Coronary artery (tissue), 2 donors: ENCODE results near the gene CCDC137.

Source experiments
- DNase-seq: peaks from one replicate; pipeline ENCODE4 v3.0.0-alpha.2; 2017; ENCODE audit warnings: low spot score
- H3K27ac ChIP-seq, 2 donors: fragments of 200-600 bp; sonication (generic); one replicate each; pipeline ENCODE4 v1.5.1; 2016 to 2019
- H3K4me3 ChIP-seq: fragments of 200-600 bp; sonication (generic); 2 replicates; pipeline ENCODE4 v1.5.1; 2016; ENCODE audit warnings: mild to moderate bottlenecking, moderate library complexity
- TF ChIP-seq, protein P1 (sequence below): fragments of 200-600 bp; sonication (generic); IDR thresholded peaks from one replicate; pipeline ENCODE4 v1.5.1; 2019; ENCODE audit warnings: antibody characterized with exemption

CCDC137 gene

DNA sequence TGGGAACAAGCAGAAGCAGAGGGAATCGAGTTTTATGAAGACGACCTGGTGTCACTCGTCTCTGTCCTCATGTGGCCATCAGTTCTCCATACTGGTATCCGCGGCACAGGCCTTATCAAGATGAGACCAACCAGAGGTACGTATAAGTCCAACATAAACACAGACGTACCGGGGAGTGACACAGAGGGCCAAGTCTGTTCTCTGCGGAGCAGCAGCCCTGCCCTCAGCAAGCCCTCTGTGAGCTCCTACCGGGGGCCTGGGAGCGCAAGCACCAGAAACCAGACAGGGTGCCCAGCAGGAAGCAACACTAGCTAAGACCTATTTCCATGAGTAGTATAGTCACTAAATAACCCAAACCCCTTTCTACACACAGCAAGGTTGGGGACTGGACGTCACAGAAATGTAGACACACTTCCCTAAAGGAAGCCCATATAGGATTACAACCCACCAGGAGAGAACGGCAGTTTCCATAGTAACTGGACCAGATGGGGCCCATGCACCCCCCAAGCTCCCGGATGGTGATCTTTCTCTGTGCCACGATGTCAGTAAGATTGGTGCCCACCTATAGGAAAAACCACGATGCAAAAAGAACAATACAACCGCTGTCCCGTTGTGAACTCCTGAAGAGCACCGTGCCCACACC is 16.1 kb downstream of the CCDC137 start:
- TF ChIP-seq, protein P1, sequence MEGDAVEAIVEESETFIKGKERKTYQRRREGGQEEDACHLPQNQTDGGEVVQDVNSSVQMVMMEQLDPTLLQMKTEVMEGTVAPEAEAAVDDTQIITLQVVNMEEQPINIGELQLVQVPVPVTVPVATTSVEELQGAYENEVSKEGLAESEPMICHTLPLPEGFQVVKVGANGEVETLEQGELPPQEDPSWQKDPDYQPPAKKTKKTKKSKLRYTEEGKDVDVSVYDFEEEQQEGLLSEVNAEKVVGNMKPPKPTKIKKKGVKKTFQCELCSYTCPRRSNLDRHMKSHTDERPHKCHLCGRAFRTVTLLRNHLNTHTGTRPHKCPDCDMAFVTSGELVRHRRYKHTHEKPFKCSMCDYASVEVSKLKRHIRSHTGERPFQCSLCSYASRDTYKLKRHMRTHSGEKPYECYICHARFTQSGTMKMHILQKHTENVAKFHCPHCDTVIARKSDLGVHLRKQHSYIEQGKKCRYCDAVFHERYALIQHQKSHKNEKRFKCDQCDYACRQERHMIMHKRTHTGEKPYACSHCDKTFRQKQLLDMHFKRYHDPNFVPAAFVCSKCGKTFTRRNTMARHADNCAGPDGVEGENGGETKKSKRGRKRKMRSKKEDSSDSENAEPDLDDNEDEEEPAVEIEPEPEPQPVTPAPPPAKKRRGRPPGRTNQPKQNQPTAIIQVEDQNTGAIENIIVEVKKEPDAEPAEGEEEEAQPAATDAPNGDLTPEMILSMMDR = no peak
- no peak for DNase-seq
- peak overlapping the region; percentile 98 for H3K4me3 ChIP-seq
- H3K27ac ChIP-seq = peak overlapping the region in 1 of 2 donors; percentile 92

DNA sequence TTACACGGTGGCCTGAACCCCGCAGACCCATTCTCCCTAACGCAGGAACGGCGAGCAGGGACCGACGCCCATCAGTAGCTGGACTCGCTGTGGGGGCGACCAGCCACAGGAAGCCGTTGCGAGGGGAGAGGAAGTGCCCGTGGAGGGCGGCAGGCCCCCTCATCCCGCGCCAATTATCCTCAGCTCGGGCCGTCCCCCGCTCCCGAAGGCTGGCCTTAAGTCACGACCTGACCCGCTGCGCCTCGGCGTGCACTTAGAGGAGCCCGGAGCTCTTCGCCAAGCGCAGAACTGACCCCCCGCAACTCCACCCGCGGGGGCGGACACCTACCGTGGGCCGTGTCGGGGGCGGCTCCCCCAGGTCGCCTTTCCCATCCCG is 16.7 kb downstream of the CCDC137 start:
- H3K27ac ChIP-seq = peak overlapping the region; percentile 83 to 92
- TF ChIP-seq, protein P1 = no peak
- DNase-seq = no peak
- peak overlapping the region; percentile 98 for H3K4me3 ChIP-seq

DNA sequence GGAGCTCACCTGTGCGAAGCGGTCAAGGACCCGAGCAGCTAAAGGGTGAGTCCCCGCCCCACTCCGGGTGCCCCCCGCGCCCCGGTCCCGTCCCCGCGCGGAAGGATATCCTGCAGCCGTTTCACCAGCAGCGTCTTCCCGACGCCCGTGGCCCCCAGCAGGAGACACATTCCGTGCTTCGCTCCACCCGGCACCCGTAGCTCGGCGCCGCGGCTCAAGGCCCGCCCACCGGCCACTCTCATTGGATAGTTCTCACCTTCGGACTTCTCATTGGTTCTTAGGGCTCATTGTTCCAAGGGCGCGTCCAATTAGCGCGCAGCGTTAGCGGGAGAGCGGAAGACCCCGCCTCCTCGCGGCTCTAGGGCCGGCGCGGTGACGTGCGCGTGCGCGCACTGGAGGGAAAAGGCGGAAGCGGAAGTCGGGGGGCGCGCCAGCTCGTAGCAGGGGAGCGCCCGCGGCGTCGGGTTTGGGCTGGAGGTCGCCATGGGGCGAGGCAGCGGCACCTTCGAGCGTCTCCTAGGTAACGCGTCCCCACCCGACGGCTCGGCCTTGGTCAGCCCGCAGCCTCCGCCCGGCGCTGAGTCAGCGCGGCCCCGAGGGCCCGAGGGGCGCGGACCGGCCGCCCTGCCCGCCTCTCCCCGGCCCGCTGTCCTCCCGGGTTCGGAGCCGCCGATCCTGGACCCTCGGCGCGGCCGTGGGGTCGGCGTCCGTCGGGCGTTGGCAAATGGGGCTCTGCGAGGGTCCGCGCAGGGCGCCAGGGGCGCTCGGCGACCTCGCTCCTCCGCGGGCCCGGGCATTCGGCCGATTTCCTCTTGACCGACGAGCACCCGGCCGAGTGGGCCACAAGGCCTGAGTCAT is 17.3 kb downstream of the CCDC137 start, which contains the start of the genes ARL16 and HGS:
Gene ARL16, minus strand, starts transcription at position 214 of the 858 bp plus-strand sequence. Its CDS starts 44 bp downstream, at position 170.
Gene HGS, plus strand, starts transcription at position 428 of the 858 bp plus-strand sequence. Its CDS starts 56 bp downstream, at position 484.
- H3K27ac ChIP-seq = peak within 1 kb of the TSS; percentile 83 to 92
- DNase-seq = peak; percentile 98
- H3K4me3 ChIP-seq = peak within 1 kb of the TSS; percentile 98
- TF ChIP-seq, protein P1 = no peak

DNA sequence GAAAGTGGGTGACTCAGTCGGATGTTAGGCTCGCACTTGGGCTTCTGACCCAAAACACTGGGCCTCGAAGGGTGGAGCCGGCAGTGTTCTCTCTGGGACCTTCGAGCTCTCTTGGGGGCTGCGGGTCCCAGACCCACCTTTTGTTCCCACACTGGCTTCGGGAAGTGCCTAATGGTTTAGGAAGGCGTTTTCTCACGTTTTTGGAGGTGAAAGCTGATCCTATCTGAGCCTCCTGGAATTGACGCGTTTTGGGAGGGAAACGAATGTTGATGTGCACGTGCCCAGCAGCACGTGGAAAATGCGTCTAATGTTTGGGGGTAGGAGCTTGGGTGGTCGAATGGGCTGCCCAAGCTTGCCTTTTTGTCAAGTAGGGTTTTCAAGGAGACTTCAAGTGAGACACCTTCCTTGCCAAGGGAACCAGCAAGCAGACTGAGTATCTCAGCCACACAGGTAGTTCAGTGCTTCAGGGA is 17.9 kb downstream of the CCDC137 start:
- DNase-seq = no peak
- TF ChIP-seq, protein P1 = no peak
- H3K27ac ChIP-seq = peak overlapping the region; percentile 83 to 92
- H3K4me3 ChIP-seq = peak overlapping the region; percentile 98

DNA sequence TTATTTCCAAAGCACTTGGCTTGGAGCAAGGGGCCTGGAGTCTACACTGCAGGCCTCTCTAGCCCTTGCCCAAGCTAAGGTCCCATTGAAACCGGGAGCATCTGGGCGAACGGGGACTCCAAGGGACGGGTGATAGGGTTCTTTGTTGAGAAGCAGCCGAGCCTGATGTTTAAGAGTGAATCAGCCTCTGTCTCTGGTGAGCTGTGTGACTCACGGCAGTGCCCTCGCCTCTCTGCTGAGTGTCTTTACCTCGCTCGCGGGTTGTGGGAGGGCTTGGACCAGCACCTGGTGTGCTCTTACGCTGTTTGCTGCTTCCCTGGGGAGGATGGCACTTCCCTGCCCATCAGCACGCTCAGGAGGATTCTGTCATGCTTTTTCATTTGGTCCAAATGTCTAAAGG is 18.6 kb downstream of the CCDC137 start:
- TF ChIP-seq, protein P1 = no peak
- Histone ChIP-seq H3K4me3 (peak overlapping the region; percentile 98), H3K27ac (no peak overlapping the region)
- no peak for DNase-seq

DNA sequence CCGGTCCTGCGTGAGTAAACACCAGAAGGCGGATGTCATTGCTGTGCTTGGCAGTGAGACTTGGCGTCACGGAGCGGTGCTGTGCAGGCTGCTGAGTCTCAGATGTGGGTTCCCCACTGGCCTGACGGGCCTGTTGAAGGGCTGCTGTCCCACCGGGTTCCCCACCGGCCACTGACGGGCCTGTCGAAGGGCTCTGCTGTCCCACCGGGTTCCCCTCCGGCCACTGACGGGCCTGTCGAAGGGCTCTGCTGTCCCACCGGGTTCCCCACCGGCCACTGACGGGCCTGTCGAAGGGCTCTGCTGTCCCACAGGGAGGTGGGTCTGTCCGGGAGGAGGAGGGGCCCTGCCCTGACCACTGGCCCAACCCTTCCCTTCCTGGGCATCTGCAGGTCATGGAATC is 20.1 kb downstream of the CCDC137 start:
- Histone ChIP-seq H3K4me3 (no peak overlapping the region), H3K27ac (no peak overlapping the region)
- no peak for DNase-seq
- TF ChIP-seq, protein P1 = no peak
